HG02943 (cell line): ENCODE measurements around the gene SRPK3.

ENCODE experiments used
- ATAC-seq: cut with Tn5 transposase; IDR thresholded peaks from one replicate; pipeline ENCODE4 v1.9.1; 2021; ENCODE audit warnings: mild to moderate bottlenecking, low read depth, moderate library complexity; ENCODE audit not compliant: unreplicated experiment

The SRPK3 gene

GRCh38 chrX:153781428-153782047, 697 bp downstream of the SRPK3 start:
- no peak for ATAC-seq

DNA sequence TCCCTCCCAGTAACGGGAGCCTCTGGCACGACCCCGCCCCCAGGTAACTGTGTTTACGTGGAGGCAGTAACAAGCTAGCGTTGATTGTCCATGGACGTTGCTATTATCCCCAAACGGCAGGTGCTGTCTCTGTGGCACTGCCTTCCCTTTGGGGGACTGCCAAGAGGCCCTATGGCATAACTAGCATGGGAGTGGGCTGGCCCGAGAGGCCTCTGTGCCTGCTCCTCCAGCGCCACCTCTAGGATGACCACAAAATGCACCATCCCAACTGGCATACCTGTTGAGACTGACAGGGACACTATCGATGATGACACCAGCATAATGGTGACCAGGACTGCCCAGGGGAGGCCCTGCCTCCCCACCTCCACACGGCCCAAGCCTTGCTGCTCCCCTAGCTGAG, 1.5 kb downstream of the SRPK3 start:
- ATAC-seq: no peak

DNA sequence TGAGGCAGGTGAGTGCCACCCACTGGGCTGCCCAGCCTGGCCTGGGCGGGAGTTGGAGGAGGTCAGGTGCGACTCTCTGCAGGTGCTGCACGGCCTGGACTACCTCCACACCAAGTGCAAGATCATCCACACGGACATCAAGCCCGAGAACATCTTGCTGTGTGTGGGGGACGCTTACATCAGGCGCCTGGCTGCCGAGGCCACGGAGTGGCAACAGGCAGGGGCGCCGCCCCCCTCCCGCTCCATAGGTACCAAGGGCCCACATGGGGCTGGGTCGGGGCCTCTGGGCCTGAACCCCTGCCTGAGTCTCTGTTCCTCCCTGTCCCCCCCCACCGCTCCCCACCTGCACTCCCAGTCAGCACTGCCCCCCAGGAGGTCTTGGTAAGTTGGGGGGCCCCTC, 2.0 kb downstream of the SRPK3 start:
- no peak for ATAC-seq

- no peak for ATAC-seq
These were observed 2.7 kb downstream of the SRPK3 start for GRCh38 chrX:153783378-153784013.

DNA sequence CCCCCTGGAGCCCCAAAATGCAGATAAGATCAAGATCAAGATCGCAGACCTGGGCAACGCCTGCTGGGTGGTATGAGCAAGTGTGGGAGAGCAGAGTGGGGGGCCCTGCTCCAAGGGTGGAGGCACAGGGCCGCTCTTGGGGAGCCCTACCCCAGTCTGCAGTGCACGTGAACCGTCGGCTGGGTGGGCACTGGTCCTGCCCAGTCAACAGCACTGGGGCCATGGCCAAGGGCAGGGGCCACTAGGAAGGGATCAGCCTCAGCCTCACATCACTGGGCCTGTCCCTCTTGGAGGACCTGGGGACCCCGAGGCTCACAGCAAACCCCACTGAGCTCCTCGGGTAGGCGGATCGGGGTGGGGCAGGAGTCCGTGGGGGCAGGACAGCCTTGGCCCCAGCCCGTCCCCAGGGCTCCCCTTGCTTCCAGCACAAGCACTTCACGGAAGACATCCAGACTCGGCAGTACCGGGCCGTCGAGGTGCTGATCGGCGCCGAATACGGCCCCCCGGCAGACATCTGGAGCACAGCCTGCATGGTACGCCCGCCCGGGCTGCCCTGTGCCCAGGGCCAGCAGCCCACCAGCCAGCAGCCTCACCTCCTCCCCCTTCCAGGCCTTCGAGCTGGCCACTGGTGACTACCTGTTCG, 3.6 kb downstream of the SRPK3 start:
- no peak for ATAC-seq

- no peak for ATAC-seq
These were observed 5.8 kb downstream of the SRPK3 start for GRCh38 chrX:153786669-153787068.

- ATAC-seq: no peak
These were observed 8.8 kb downstream of the SRPK3 start for GRCh38 chrX:153789654-153790053.

- ATAC-seq: no peak
These were observed 10.4 kb downstream of the SRPK3 start for GRCh38 chrX:153791104-153791852.

- ATAC-seq: no peak
These were observed 11.5 kb downstream of the SRPK3 start for GRCh38 chrX:153792368-153792767.

GRCh38 chrX:153793291-153793690, 12.4 kb downstream of the SRPK3 start:
- ATAC-seq: no peak

DNA sequence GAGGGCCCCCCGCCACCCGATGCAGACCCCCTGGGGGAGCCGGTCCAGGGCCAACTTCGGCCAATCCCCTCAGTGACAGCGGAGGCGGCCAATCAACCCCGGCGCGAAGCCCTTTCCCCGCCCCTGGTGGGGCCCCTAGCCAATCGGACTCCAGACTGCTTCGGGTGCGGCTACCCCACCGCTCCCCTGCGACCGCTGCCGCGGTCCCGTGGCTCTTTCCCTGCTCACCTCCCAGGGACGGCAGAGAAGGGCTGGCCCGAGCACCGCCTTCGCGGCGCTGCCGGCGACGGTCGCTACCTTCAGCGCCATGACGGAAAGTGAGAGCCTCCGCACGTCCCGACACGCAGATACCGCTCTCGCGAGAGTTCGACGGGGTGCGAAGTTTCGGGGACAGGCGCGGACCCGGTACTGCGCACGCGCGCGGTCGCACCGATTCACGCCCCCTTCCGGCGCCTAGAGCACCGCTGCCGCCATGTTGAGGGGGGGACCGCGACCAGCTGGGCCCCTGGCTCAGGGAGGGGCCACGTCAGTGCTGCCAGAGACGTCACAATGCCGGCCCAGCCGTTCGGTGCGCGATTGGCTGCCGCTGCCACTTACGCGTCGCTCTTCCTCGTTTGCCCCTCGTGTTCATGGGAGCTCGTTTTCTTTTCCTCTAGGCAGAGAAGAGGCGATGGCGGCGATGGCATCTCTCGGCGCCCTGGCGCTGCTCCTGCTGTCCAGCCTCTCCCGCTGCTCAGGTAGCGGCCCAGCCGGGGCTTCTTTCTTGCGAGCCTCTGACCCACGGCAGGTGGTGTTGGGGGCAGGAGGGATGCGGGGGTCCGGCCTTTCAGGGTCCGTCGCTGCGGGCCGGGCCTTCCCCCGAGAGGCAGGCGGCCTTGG, 13.4 kb downstream of the SRPK3 start, which contains the start of the genes IDH3G and SSR4:
TSS of gene IDH3G (minus strand) at position 358 of the 879 bp plus-strand sequence. CDS start at position 309, 49 bp downstream.
TSS of gene SSR4 (plus strand) at position 651 of the 879 bp plus-strand sequence. CDS start at position 671, 20 bp downstream.
- ATAC-seq: peak; percentile 85

- ATAC-seq: no peak
These were observed 14.3 kb downstream of the SRPK3 start for GRCh38 chrX:153794897-153795816.

- no peak for ATAC-seq
These were observed 16.7 kb downstream of the SRPK3 start for GRCh38 chrX:153797415-153798015.

- no peak for ATAC-seq
These were observed 18.5 kb downstream of the SRPK3 start for GRCh38 chrX:153799326-153799725.

DNA sequence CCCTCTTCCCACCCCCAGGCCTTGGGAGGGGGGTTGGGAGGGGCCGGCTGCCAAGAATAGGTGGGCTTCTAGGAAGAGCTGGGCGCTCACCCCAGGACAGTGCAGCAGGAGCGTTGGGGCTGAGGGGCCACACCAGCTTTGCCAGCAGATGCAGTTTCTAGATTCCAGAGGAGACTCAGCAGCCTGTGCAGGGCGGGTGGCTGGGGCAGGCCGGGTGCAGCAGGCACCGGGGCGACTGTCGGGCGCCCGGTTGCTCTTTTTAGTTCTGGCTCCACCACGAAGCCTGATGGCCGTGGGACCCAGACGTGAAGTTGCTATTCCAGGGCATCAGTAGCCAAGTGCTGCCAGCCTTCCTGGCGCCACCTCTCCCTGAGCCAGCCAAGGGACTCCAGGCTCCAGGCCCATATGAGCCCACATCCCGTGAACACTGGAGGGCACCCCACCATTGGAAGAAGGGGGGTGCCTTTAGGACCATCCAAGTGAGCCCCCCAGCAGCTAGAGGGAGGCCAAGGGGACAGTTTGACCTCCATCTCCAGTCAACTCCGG, 19.4 kb downstream of the SRPK3 start:
- no peak for ATAC-seq

DNA sequence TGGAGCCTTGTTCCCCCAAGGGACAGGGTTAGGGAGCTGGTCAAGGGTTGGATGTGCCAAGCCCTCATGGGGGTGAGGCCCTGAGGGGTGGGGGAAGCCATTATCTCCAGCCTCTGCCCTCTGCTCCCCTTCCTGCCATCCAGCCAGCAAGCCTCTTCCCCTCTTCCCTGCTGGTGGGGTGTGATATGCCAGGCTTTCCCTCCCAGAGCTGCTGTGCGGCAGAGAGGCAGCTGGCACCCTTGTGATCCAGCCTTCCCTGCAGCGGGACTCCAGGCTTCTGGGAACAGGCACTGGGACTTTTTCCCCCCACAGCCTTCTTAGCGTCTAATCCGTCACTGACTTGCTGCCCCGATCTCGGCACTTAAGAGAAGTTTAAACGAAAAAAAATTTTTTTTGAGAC, 19.9 kb downstream of the SRPK3 start:
- no peak for ATAC-seq

DNA sequence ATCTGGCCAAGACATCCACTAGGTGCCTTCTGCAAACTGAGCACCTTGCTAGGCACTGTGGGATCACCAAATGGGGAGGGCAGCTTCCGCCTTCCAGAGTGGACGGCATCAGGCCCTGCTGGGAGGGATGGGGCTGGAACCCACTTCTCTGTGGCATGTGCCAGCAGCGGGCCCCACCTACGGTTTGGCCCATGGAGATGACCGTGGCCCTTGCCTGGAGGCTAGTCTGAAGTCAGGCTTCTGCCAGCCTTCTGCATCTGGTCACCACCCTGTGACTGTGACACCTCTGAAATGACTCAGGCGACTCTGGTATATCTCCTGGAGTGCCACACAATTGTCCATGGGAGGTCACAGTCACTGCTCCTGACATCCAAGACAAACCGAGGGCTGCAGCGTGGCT, 20.8 kb downstream of the SRPK3 start:
- no peak for ATAC-seq

GRCh38 chrX:153802513-153803045, 21.7 kb downstream of the SRPK3 start:
- no peak for ATAC-seq
